HL-60 (cell line): Measurements from ENCODE around the gene PIRT.

ENCODE experiments used
- DNase-seq, 2 experiments: peaks; one replicate each; pipeline ENCODE4 v3.0.0-alpha.2; 2010 to 2020; ENCODE audit warnings: low read depth in 1 of 2, low spot score in 1 of 2
- H3K27ac ChIP-seq: fragments of 250-450 bp; sonication (Bioruptor Pico); replicated peaks from 2 replicates; pipeline ENCODE4 v1.5.1; 2020; ENCODE audit warnings: mild to moderate bottlenecking, moderate library complexity
- H3K27me3 ChIP-seq: fragments of 250-450 bp; sonication (Bioruptor Pico); 2 replicates; pipeline ENCODE4 v1.5.1; 2021; ENCODE audit warnings: mild to moderate bottlenecking, moderate library complexity; ENCODE audit not compliant: insufficient read depth, poor library complexity, severe bottlenecking
- H3K4me3 ChIP-seq: replicated peaks from 2 replicates; pipeline ENCODE4 v1.5.1; 2011; ENCODE audit warnings: mild to moderate bottlenecking, control low read depth, low read length; ENCODE audit not compliant: insufficient read depth
- GABPA ChIP-seq: IDR thresholded peaks from 2 replicates; pipeline ENCODE4 v1.6.1; 2012; ENCODE audit warnings: low read depth
- POLR2AphosphoS5 ChIP-seq: IDR thresholded peaks from 2 replicates; pipeline ENCODE4 v1.6.1; 2012; ENCODE audit warnings: low read depth
- REST ChIP-seq: IDR thresholded peaks from 2 replicates; pipeline ENCODE4 v1.6.1; 2012; ENCODE audit warnings: low read depth; ENCODE audit not compliant: insufficient replicate concordance
- SPI1 ChIP-seq: IDR thresholded peaks from 2 replicates; pipeline ENCODE4 v1.6.1; 2012; ENCODE audit warnings: low read depth, mild to moderate bottlenecking, borderline replicate concordance
- TF ChIP-seq, protein P1 (sequence below): IDR thresholded peaks from one replicate; pipeline ENCODE4 v1.5.1; 2011; ENCODE audit warnings: low read length, control low read depth, inconsistent platforms; ENCODE audit not compliant: insufficient read depth

PIRT gene

DNA sequence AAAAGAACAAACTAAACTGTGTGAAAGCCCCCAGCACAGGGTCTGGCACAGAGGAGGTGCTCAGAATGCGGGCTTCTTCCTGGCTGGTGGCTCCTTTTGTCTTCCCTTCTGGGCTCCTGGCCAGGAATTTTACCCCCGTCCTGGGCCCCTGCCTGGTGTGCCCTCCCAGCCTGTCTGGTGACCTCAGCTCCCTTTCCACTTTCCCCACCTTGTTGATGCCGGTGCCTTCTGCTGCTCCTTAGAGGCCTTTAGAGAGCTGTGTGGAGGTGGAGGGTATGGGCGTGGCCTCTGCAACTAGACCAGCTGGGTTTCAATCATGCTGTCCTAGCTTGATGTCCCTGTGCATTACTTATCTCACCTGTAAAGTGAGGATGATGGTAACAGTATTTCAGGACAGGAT is 16.8 kb downstream of the PIRT start:
- H3K4me3 ChIP-seq, result no peak overlapping the region
- DNase-seq, result no peak
- no peaks in the 10 kb centered on the region for H3K27me3 ChIP-seq
- no peak overlapping the region for H3K27ac ChIP-seq
- TF ChIP-seq POLR2AphosphoS5 (no peak), SPI1 (no peak), REST (no peak), GABPA (no peak)
- TF ChIP-seq, protein P1, sequence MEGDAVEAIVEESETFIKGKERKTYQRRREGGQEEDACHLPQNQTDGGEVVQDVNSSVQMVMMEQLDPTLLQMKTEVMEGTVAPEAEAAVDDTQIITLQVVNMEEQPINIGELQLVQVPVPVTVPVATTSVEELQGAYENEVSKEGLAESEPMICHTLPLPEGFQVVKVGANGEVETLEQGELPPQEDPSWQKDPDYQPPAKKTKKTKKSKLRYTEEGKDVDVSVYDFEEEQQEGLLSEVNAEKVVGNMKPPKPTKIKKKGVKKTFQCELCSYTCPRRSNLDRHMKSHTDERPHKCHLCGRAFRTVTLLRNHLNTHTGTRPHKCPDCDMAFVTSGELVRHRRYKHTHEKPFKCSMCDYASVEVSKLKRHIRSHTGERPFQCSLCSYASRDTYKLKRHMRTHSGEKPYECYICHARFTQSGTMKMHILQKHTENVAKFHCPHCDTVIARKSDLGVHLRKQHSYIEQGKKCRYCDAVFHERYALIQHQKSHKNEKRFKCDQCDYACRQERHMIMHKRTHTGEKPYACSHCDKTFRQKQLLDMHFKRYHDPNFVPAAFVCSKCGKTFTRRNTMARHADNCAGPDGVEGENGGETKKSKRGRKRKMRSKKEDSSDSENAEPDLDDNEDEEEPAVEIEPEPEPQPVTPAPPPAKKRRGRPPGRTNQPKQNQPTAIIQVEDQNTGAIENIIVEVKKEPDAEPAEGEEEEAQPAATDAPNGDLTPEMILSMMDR, result no peak

DNA sequence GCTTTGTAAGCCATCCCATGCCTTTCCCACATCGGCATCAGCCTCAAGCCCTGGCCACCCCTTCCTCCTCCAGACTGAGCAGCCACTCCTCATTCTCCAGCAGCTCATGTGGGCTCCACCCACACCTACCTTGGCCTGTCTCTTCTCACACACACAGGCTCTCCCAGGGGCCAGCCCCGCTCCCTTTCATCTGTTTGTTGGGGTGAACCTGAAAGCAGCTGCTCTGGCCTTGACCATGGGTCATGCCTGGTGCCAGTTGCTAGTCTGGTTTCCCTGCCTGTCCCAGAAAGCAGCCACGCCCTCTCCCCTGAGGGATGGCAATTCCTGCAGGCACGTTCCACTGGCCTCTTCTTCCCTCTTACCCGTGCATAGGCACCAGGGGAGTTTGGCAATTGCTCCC is 22.6 kb downstream of the PIRT start:
- TF ChIP-seq GABPA, result no peak
- TF ChIP-seq REST, result no peak
- no peak for TF ChIP-seq SPI1
- TF ChIP-seq, protein P1, result no peak
- no peak for TF ChIP-seq POLR2AphosphoS5
- H3K27ac ChIP-seq, result no peak overlapping the region
- DNase-seq, result no peak
- H3K4me3 ChIP-seq, result no peak overlapping the region
- H3K27me3 ChIP-seq, result no peaks in the 10 kb centered on the region

DNA sequence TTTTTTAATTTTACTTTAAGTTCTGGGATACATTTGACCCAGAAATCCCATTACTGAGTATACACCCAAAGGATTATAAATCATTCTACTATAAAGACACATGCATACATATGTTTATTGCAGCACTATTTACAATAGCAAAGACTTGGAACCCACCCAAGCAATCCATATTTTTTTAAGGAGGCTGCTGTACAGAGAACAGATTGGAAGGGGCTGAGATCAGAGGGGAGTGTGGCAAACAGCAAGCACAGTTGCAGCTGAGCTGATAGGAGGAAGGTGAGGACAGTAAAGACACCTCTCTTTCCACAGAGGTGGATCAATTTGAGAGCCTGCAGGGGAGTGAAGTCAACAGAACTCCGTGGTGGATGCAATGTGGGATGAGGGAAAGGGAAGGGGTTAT is 23.8 kb downstream of the PIRT start:
- no peak for DNase-seq
- H3K27me3 ChIP-seq, result no peaks in the 10 kb centered on the region

More for the DNA sequence above, 23.8 kb downstream of the PIRT start:
- Histone ChIP-seq H3K4me3 (no peak overlapping the region), H3K27ac (no peak overlapping the region)
- no peak for TF ChIP-seq GABPA
- TF ChIP-seq, protein P1, result no peak
- no peak for TF ChIP-seq REST
- no peak for TF ChIP-seq POLR2AphosphoS5
- no peak for TF ChIP-seq SPI1
